Measurements from ENCODE around the gene RAB3B.
"Not testable (repeated sequence)": the region's sequence is repeated elsewhere in the genome, so short reads cannot be mapped to it uniquely, and the experiment has no call there.

RAB3B gene

GRCh38 chr1:51990478-51990965, at the start of gene RAB3B:
Gene RAB3B, minus strand, starts transcription at chr1:51990700. Its CDS starts 13,583 bp downstream, at chr1:51977117.
- peak; percentile 91 for DNase-seq

DNA sequence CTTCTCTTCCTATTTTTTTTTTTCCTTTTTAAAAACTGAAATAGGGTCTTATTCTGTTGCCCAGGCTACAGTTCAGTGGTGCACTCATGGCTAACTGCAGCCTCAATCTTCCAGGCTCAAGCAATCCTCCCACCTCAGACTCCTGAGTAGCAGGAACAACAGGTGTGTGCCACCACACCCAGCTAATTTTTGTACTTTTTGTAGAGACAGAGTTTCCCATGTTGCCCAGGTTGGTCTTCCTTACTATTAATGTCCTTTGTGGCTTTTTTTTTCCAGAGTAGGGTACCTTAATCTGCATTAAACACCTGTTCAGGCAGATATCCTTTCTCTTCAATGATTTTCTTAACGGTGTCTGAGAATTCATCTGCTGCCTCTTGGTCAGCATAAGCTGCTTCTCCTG, 47.4 kb upstream of the RAB3B start:
- DNase-seq, result no peak

DNA sequence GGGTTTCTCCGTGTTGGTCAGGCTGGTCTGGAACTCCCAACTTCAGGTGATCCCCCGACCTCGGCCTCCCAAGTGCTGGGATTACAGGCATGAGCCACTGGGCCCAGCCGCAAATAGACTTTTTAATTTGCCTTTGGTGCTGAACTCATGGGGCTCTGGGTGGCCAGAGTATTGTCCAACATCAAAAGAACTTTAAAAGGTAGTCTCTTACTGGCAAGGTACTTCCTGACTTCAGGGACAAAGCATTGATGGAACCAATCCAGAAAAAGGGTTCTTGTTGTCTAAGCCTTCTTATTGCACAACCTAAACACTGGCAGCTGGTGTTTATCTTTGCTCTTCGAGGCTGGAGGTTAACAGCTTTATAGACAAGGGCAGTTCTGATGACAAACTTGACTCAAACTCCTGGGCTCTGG, 46.9 kb upstream of the RAB3B start:
- no peak for DNase-seq

DNA sequence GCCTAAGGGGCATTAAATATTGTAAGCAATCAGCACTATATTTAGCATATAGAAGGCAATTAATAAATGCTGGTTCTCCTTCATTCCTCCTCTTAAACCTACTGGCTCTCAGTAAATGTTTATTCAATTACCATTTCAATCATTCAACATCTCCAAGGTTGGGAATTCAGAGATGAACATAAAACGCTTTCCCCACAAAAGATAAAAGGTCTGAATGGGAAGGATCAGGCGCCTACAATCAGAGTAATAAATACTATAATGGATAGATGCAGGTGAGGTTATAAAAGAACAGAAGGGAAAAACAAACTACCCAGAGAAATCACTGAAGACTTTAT, 43.5 kb upstream of the RAB3B start:
- DNase-seq, result no peak

- peak; percentile 88 for DNase-seq
Measured at GRCh38 chr1:52033190-52034049, 42.9 kb upstream of the RAB3B start, which contains the start of gene KTI12. Gene KTI12, minus strand, starts transcription at chr1:52033810. Its CDS starts 49 bp downstream, at chr1:52033761.

DNA sequence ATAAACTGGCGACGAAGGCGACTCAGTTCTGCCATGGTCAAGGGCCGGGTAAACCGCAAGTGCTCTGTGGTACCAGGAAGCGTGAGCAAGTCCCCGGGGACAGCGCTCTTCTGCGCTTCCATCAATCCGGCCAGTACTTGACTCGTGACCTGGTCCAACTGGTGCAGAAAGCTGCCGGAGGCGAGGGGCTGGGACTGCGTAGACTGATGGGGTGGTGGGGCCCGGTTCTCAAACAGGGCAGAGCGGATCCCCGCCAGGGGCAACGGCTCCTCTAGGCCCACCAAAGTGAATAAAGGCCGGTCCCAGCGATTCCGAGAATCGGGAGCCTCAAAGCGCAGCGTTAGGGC, 42.3 kb upstream of the RAB3B start:
- peak; percentile 40 for DNase-seq

DNA sequence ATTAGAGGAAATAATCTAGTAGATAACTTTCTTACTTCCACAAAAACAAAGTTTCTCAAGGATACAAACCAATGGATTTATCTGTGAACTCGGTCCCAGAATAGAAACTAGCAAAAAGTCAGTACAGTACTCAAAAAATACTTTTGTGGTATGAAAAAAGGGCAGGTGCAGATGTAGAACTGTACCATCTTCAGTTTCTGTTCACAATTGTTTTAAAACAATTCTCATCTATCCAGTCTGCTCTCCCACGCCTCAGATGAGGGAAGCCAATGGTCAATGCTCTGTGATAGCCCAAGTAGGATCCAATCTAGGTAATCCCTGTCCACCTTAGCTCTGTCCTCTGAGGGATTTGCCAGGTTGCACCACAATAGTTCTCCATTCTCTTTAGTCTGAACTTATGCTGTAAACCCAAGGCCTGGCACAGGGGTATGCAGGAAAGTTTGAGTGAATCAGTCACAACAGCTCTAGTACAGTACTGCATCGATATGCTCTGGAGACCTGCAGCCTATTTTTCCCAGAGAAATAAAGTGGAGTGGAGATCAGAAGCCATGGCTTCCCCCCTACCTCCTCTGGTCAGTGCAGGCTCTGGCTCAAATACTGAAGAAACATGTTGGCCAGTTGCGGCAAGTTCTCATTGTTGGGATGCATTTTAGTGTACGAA, 41.8 kb upstream of the RAB3B start:
- DNase-seq, result no peak

DNA sequence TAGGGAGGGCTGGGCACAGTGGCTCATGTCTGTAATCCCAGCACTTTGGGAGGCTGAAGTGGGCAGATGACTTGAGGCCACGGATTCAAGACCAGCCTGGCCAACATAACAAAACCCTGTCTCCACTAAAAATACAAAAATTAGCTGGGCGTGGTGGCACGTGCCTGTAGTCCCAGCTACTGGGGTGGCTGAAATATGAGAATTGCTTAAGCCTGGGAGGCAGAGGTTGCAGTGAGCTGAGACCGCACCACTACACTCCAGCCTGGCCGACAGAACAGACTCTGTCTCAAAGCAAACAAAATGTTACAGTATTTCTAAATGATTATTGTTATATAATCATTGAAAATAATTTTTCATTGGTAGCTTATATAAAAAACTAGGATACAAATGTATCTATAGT, 38.3 kb upstream of the RAB3B start:
- DNase-seq, result not testable (repeated sequence)

- DNase-seq, result no peak
Measured at GRCh38 chr1:52028328-52028727, 37.8 kb upstream of the RAB3B start.

DNA sequence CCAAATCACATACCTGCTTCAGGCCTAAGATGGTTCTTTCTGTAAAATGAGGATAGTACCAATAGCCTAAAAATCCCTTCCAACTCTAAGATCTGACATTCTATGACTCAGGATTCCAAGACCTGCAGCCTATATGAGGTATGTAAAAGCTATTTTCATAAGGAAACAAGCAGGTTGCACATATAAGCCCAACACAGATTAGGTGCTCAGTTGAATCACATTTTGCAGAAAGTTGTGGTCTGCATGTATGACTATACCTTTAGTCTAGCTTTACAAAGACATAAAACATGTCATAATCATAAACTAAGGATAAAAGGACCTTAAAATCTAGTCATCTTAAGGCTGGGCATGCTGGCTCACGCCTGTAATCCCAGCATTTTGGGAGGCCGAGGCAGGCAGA, 35.8 kb upstream of the RAB3B start:
- no peak for DNase-seq

DNA sequence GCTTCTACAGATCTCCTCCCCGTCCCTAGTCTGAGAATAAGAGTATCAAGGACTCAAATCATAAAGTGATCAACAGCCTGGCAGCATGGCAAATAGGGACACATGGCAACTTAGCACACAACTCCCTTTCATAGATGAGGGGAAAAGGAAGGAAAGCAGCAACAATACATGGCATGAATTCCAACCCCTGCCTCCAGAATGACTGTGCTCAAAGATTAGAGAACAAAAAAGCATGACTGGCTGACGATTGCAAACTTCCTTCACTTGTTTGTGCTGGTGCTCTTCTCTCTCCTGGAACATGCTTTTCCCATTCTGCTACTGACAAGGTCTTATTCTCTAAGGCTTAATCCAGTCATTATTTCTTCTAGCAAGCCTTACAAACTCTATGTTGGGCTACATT, 31.6 kb upstream of the RAB3B start:
- DNase-seq, result no peak

DNA sequence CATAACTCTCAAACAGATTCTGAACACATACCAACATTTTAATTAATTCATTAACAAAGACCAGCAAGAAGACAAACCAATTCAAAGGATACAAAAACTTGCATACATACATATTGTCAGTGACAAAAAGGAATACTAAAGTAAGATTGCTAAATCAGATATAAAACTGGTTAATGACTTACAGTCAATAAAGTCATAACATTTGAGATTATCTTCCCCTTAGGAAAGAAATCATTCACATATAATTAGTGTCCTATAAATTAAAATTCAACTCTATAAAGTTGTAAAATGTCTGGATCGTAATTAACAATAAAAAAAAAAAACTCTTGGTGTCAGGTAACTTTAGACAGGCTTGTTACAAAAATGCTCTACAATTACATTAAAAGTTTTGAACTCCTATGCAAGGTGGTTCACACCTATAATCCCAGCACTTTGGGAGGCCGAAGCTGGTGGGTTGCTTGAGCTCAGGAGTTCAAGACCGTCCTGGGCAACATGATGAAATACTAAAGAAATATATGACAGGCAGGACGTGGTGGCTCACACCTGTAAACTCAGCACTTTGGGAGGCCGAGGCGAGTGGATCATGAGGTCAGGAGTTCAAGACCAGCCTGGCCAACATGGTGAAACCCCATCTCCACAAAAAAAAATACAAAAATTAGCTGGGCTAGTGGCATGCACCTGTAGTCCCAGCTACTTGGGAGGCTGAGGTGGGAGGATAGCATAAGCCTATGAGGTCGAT, 17.7 kb upstream of the RAB3B start:
- DNase-seq, result no peak

- no peak for DNase-seq
Measured at GRCh38 chr1:52007215-52008002, 16.9 kb upstream of the RAB3B start.

DNA sequence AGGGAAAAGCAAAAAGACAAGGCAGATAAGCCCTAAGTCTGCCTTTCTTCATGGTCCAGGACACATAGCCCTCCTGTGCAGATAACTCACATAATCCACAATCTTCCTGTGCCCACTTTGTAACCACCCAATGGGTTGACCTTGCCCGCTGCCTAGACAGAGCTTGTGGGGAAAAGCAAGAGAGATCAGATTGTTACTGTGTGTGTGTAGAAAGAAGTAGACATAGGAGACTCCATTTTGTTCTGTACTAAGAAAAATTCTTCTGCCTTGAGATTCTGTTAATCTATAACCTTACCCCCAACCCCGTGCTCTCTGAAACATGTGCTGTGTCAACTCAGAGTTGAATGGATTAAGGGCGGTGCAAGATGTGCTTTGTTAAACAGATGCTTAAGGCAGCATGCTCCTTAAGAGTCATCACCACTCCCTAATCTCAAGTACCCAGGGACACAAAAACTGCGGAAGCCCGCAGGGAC, 15.6 kb upstream of the RAB3B start:
- DNase-seq, result not testable (repeated sequence)

DNA sequence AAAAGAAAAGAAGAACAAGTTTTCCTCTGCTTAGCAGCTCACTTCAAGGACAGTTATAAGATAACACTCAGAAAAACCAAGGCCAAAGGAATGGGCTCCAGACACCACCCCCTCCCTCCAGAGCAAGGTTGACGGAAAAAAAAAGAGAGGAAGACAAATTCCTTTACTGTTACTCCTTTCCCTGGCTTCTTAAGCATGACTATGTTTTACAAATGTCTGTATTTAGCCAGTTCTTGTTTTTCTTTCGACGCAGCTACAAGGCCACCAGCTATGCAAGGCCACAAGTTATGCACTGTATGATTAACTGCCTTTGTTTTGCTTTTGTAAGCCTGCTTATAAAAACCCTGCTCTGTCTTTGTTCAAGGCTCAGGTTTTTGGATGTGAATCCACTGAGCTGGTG, 15.0 kb upstream of the RAB3B start:
- not testable (repeated sequence) for DNase-seq

GRCh38 chr1:52003877-52004276, 13.4 kb upstream of the RAB3B start:
- no peak for DNase-seq

GRCh38 chr1:52002038-52002917, 11.8 kb upstream of the RAB3B start:
- peak; percentile 45 for DNase-seq

DNA sequence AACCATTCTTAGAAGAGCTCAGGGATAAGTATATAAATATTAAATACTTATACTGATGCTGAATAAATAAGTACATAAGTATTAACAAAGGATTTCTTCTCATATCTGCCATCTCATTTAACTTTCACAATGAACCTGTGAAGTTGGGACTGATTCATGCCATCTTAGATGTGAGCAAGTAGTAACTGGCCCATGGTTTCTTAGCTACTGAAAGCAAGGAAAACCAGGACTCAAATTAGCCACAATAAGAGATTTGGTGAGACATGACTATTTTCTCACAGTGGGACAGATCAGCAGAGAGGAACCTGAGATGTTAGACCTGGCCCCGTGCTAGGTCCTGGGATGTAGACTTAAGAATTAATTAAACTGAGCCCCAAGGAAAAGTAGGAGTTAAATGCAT, 8.2 kb upstream of the RAB3B start:
- DNase-seq, result no peak

DNA sequence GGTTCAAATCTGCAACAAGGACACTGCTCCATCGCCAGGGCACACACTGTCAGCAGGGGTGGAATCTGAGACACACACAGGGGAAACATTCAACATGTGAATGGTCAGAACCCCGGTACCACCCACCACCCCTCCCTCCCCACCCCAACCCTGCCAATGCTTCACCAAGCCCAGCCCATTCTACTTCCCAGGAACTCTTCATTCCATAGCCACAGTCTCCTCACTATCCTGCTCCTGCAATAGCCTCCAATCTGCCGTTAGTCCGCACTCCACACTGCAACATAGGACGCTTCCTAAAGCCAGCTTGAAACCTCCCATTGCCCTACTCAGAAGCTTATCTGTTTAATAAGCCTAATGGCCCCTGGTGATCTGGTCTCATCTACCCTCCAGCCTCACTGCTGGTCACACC, 7.5 kb upstream of the RAB3B start:
- no peak for DNase-seq

DNA sequence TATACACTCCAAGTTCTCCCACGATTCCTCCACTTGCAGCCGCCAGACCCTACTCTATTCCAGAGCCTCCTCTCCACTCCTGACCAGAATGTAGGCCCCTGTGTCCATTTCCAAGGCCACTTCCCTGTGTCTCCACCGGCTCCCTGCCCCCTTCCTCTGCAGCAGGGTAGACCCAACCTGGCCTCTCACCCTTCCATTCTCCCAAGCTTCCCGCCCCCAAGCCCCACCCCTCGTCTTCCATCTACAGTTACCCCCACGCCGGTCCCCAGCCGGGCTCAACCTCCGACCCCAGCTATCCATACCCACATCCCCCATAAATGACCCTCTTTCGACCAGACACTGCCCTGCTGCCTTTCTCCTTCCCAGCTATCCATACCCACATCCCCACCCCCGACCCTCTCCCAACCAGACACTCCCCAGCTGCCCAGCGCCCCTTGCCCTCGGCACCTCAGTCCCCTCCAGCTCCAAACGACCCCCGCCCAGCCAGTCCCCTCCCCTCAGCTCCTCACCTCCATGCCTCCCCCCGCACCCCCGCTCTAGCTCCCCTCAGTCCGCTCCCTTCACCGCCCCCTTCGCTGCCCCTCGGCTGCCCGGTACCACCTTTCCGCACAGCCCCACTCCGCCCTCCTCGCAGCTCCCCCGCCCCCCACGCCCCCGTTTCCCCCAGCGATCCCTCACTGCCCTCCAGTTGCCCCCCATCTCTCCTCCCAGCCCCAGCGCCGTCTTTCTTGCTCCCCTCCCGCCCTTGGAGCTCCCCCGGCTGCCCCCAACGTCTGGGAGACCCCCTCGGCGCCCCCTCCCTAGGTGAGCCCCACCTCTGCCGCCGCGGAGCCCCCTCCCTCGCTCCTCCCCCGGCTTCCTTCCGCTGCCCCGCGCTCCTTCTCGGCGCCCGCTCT, 670 bp downstream of the RAB3B start:
- DNase-seq, result no peak

GRCh38 chr1:51988254-51988653, 2.2 kb downstream of the RAB3B start:
- DNase-seq, result no peak

All from stimulated activated CD8-positive, alpha-beta memory T cell treated with anti-CD3 and anti-CD28 coated beads, Interleukin-4, amount 100 ng/mL, for 48 hours (primary cell).